ENCODE measurements around the gene SSUH2.

Gene SSUH2

GRCh38 chr3:8596321-8597218 lies 48.0 kb downstream of the SSUH2 start:
- Histone ChIP-seq H3K9me3 (ENCODE audit: severe bottlenecking) (no peaks in the 10 kb centered on the region), H3K36me3 (ENCODE audit: low read depth) (no peaks in the 10 kb centered on the region), H3K4me1 (ENCODE audit: insufficient read depth, poor library complexity, severe bottlenecking) (peaks cover 3% of the 10 kb centered on the region), H3K27ac (ENCODE audit: poor library complexity, severe bottlenecking) (no peak overlapping the region), H3K4me3 (ENCODE audit: severe bottlenecking) (no peak overlapping the region), H3K27me3 (ENCODE audit: insufficient read depth, poor library complexity, severe bottlenecking) (no peaks in the 10 kb centered on the region)
- no peak for TF ChIP-seq CTCF (IDR thresholded peaks at IDR 0.05; ENCODE audit: poor library complexity, severe bottlenecking)
- ATAC-seq (ENCODE audit: low read depth), result no peak
- no peak for DNase-seq (ENCODE audit: low spot score)

GRCh38 chr3:8595695-8596115 lies 48.9 kb downstream of the SSUH2 start:
- no peak for DNase-seq (ENCODE audit: low spot score)
- no peak for ATAC-seq (ENCODE audit: low read depth)
- no peak overlapping the region for H3K4me3 ChIP-seq (ENCODE audit: severe bottlenecking)
- no peak for TF ChIP-seq CTCF (IDR thresholded peaks at IDR 0.05; ENCODE audit: poor library complexity, severe bottlenecking)
- H3K27me3 ChIP-seq (ENCODE audit: insufficient read depth, poor library complexity, severe bottlenecking), result no peaks in the 10 kb centered on the region
- no peak overlapping the region for H3K27ac ChIP-seq (ENCODE audit: poor library complexity, severe bottlenecking)
- H3K9me3 ChIP-seq (ENCODE audit: severe bottlenecking), result no peaks in the 10 kb centered on the region
- no peaks in the 10 kb centered on the region for H3K36me3 ChIP-seq (ENCODE audit: low read depth)
- peaks cover 3% of the 10 kb centered on the region for H3K4me1 ChIP-seq (ENCODE audit: insufficient read depth, poor library complexity, severe bottlenecking)

- no peak for TF ChIP-seq CTCF (IDR thresholded peaks at IDR 0.05; ENCODE audit: poor library complexity, severe bottlenecking)
Observed at GRCh38 chr3:8595252-8595651, 49.3 kb downstream of the SSUH2 start.

GRCh38 chr3:8593021-8593827 lies 51.4 kb downstream of the SSUH2 start:
- Histone ChIP-seq H3K36me3 (ENCODE audit: low read depth) (no peaks in the 10 kb centered on the region), H3K4me3 (ENCODE audit: severe bottlenecking) (no peak overlapping the region), H3K27ac (ENCODE audit: poor library complexity, severe bottlenecking) (no peak overlapping the region), H3K27me3 (ENCODE audit: insufficient read depth, poor library complexity, severe bottlenecking) (no peaks in the 10 kb centered on the region), H3K4me1 (ENCODE audit: insufficient read depth, poor library complexity, severe bottlenecking) (peaks cover 3% of the 10 kb centered on the region), H3K9me3 (ENCODE audit: severe bottlenecking) (no peaks in the 10 kb centered on the region)
- no peak for TF ChIP-seq CTCF (IDR thresholded peaks at IDR 0.05; ENCODE audit: poor library complexity, severe bottlenecking)
- ATAC-seq (ENCODE audit: low read depth) (no peak), DNase-seq (ENCODE audit: low spot score) (no peak)

More at GRCh38 chr3:8595252-8595651, 49.3 kb downstream of the SSUH2 start:
- Histone ChIP-seq H3K36me3 (ENCODE audit: low read depth) (no peaks in the 10 kb centered on the region), H3K4me3 (ENCODE audit: severe bottlenecking) (no peak overlapping the region), H3K27me3 (ENCODE audit: insufficient read depth, poor library complexity, severe bottlenecking) (no peaks in the 10 kb centered on the region), H3K4me1 (ENCODE audit: insufficient read depth, poor library complexity, severe bottlenecking) (peaks cover 3% of the 10 kb centered on the region), H3K9me3 (ENCODE audit: severe bottlenecking) (no peaks in the 10 kb centered on the region), H3K27ac (ENCODE audit: poor library complexity, severe bottlenecking) (no peak overlapping the region)
- no peak for ATAC-seq (ENCODE audit: low read depth)
- no peak for DNase-seq (ENCODE audit: low spot score)

All from RWPE2 (cell line).